ENCODE results near the gene RNF146. TPM values are rescaled to one million over a fixed set of nuclear protein-coding genes. Genes with fewer than 3 reads are reported as not detected.

RNF146 gene
- total RNA-seq, 3 donors from 2014 or later (not counting 1 experiment from before 2014, with no cell fraction given) = 23.0 to 34.8 (median 25.4) TPM

DNA sequence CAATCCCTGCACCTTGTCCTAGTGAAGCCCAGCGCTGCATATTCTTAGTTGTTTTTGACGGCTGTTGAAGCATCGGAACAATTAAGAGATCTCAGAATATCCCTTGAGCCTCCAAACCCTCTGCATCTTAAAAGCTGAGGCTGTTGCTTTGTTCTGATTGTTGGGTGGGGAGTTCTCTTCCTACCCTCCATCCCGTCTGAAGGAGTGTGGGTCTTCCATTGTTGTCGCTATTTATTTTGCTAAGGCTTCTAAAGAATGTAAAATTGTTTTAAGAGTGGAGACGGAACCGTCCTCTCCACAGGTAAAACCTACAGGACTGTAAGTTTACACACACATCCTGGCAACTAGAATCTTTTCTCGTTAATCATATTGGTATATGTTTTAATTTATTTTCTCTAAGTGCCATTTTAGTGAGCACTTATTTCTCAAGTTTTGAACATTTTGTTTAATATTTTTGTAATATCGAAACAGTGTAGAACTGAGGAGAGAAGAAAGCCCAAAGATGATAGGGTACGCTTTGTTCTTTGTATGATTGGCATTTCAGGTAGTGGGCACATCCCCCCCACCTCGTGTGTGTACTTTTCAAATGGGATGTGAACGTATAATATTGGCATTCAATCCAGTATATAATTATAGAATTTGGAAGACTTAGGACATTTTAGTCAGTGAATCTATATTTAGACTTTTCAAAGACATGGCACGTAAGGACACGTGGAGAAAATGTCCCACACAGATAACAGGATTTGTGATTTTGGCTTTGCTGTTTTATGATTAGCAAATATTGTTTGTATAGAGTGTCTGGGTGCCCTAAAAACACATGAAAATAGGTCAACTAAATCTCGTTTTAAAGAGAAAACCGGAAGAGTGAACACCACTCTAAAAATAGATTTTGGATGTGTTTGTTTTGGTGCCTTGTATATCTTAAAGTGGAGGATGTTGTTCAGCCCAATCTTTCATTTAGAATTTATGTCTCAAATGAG, 1.3 kb downstream of the RNF146 start:
- Histone ChIP-seq H3K27me3 (ENCODE audit: control insufficient read depth, insufficient read depth, low read length) (no peaks in the 10 kb centered on the region), H3K9me3 (ENCODE audit: control insufficient read depth, insufficient read depth, low read length) (no peaks in the 10 kb centered on the region), H3K27ac (ENCODE audit: low read length) (peak overlapping the region; percentile 98), H3K4me3 (ENCODE audit: low read length) (peak overlapping the region; percentile 95), H3K4me1 (ENCODE audit: control insufficient read depth, insufficient read depth, low read length) (no peaks in the 10 kb centered on the region), H3K36me3 (ENCODE audit: control insufficient read depth, insufficient read depth, low read length) (no peaks in the 10 kb centered on the region)
- TF ChIP-seq, protein P1, sequence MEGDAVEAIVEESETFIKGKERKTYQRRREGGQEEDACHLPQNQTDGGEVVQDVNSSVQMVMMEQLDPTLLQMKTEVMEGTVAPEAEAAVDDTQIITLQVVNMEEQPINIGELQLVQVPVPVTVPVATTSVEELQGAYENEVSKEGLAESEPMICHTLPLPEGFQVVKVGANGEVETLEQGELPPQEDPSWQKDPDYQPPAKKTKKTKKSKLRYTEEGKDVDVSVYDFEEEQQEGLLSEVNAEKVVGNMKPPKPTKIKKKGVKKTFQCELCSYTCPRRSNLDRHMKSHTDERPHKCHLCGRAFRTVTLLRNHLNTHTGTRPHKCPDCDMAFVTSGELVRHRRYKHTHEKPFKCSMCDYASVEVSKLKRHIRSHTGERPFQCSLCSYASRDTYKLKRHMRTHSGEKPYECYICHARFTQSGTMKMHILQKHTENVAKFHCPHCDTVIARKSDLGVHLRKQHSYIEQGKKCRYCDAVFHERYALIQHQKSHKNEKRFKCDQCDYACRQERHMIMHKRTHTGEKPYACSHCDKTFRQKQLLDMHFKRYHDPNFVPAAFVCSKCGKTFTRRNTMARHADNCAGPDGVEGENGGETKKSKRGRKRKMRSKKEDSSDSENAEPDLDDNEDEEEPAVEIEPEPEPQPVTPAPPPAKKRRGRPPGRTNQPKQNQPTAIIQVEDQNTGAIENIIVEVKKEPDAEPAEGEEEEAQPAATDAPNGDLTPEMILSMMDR (IDR thresholded peaks at IDR 0.05) = no peak
- peaks cover 6% of the 10 kb centered on the region for H3K36me3 Mint-ChIP-seq
- H3K9me3 Mint-ChIP-seq = no peaks in the 10 kb centered on the region
- H3K27me3 Mint-ChIP-seq (ENCODE audit: low read depth in 2 of 2) = peaks cover 0 to 4% of the 10 kb centered on the region in 2 donors
- DNase-seq = peak in 1 of 2 donors; percentile 25
- peaks cover 40 to 50% of the 10 kb centered on the region in 2 donors for H3K4me1 Mint-ChIP-seq
- peak overlapping the region; percentile 99 for H3K4me3 Mint-ChIP-seq
- ATAC-seq = peak in 1 of 3 donors; percentile 4
- WGBS (ENCODE audit: insufficient coverage) = 4% methylated on average over 9 of the region's 16 CpGs
- intact Hi-C loops (cut with micrococcal nuclease) = loop anchor here (5.0 to 10.0 kb wide), 2 partner anchors 1271 to 1483 kb away; no protein-coding TSS in a partner anchor
- H3K27ac Mint-ChIP-seq = peak overlapping the region; percentile 96

DNA sequence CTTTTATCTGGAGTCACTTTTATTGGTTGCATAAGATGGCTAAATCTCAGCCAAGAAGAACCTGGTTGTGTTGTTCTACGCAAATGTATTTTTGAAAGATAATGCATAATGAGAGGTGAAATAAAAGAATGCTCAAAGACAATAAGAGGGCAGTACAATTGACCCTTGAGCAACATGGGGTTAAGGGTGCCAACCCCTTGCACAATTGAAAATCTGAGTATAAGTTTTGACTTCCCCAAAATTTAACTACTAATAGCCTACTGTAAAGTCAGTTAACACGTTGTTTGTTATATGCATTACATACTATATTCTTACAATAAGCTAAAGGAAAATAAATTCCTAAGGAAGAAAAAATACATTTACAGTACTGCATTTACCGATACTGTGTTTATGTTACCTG, 5.9 kb downstream of the RNF146 start:
- Mint-ChIP-seq H3K36me3 (peaks cover 2% of the 10 kb centered on the region), H3K4me3 (no peak overlapping the region), H3K9me3 (no peaks in the 10 kb centered on the region), H3K27ac (no peak overlapping the region), H3K4me1 (peaks cover 43 to 48% of the 10 kb centered on the region in 2 donors), H3K27me3 (ENCODE audit: low read depth in 2 of 2) (no peaks in the 10 kb centered on the region)
- Histone ChIP-seq H3K36me3 (ENCODE audit: control insufficient read depth, insufficient read depth, low read length) (no peaks in the 10 kb centered on the region), H3K9me3 (ENCODE audit: control insufficient read depth, insufficient read depth, low read length) (no peaks in the 10 kb centered on the region), H3K27ac (ENCODE audit: low read length) (no peak overlapping the region), H3K27me3 (ENCODE audit: control insufficient read depth, insufficient read depth, low read length) (no peaks in the 10 kb centered on the region), H3K4me3 (ENCODE audit: low read length) (no peak overlapping the region), H3K4me1 (ENCODE audit: control insufficient read depth, insufficient read depth, low read length) (no peaks in the 10 kb centered on the region)
- DNase-seq (no peak), ATAC-seq (no peak)
- WGBS (ENCODE audit: insufficient coverage) = 95% methylated on average over 2 of the region's 3 CpGs
- intact Hi-C loops (cut with micrococcal nuclease) = no loop called here
- TF ChIP-seq, protein P1 (IDR thresholded peaks at IDR 0.05) = no peak

DNA sequence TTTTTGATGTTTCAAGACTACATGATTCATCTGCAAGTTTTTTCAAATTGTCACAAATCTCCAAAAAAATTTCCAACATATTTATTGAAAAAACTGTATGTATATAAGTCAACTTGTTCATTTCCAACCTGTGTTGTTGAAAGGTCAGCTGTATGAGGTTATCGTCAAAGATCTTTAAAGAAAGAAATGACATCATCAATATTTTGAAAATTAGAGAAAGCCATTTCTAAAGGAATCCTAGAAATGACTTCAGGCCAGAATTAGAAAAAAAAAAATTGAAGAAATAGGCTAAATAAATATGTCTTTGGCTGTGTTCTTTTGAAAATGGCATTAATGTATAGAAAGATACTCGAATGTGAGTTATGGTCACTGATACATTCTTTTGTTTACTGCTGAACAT, 6.8 kb downstream of the RNF146 start:
- H3K27me3 Mint-ChIP-seq (ENCODE audit: low read depth in 2 of 2) = no peaks in the 10 kb centered on the region
- WGBS (ENCODE audit: insufficient coverage) = 92% methylated on average over 1 of the region's 2 CpGs
- H3K4me1 Mint-ChIP-seq = peaks cover 36 to 39% of the 10 kb centered on the region in 2 donors
- no peaks in the 10 kb centered on the region for H3K36me3 Mint-ChIP-seq
- DNase-seq (no peak), ATAC-seq (no peak)
- Histone ChIP-seq H3K4me3 (ENCODE audit: low read length) (no peak overlapping the region), H3K27me3 (ENCODE audit: control insufficient read depth, insufficient read depth, low read length) (no peaks in the 10 kb centered on the region), H3K9me3 (ENCODE audit: control insufficient read depth, insufficient read depth, low read length) (no peaks in the 10 kb centered on the region), H3K27ac (ENCODE audit: low read length) (no peak overlapping the region), H3K4me1 (ENCODE audit: control insufficient read depth, insufficient read depth, low read length) (no peaks in the 10 kb centered on the region), H3K36me3 (ENCODE audit: control insufficient read depth, insufficient read depth, low read length) (no peaks in the 10 kb centered on the region)
- TF ChIP-seq, protein P1 (IDR thresholded peaks at IDR 0.05) = no peak
- intact Hi-C loops (cut with micrococcal nuclease) = no loop called here
- H3K9me3 Mint-ChIP-seq = no peaks in the 10 kb centered on the region
- no peak overlapping the region for H3K27ac Mint-ChIP-seq
- no peak overlapping the region for H3K4me3 Mint-ChIP-seq
